ENCODE measurements around the gene OTOS.

- no peak for TF ChIP-seq MAFF (IDR thresholded peaks at IDR 0.05; ENCODE audit: low read depth, low read length)
- TF ChIP-seq CEBPZ (IDR thresholded peaks at IDR 0.05; ENCODE audit: low read length), result no peak
- no peak for TF ChIP-seq JDP2 (CRISPR knock-in tag; IDR thresholded peaks at IDR 0.05; ENCODE audit: borderline replicate concordance)
- TF ChIP-seq ZNF780A (CRISPR knock-in tag; IDR thresholded peaks at IDR 0.05), result no peak
- TF ChIP-seq ZNF614 (CRISPR knock-in tag; IDR thresholded peaks at IDR 0.05; ENCODE audit: borderline replicate concordance), result no peak
- no peak for TF ChIP-seq TARDBP (CRISPR knock-in tag; IDR thresholded peaks at IDR 0.05)
- TF ChIP-seq TAF15 (IDR thresholded peaks at IDR 0.05; ENCODE audit: low read depth, low read length, poor library complexity, severe bottlenecking), result no peak
- TF ChIP-seq ZNF589 (CRISPR knock-in tag; conservative IDR thresholded peaks at IDR 0.05), result no peak
- no peak for TF ChIP-seq FOXM1 (CRISPR knock-in tag; IDR thresholded peaks at IDR 0.05)
- TF ChIP-seq CTCF (CRISPR knock-in tag; IDR thresholded peaks at IDR 0.05), result no peak
Observed at GRCh38 chr2:240161087-240161750, 20.8 kb upstream of the OTOS start.
